HTERT RPE-1 (cell line): Measurements from ENCODE around the gene METRNL.
"Not testable (repeated sequence)": the region's sequence is repeated elsewhere in the genome, so short reads cannot be mapped to it uniquely, and the experiment has no call there.

Source experiments
- in situ Hi-C: fragments of 300-500 bp; cut with MboI; formaldehyde crosslinking; loops from 4 replicates; pipeline ENCODE4 v1.14.3; 2020; ENCODE audit warnings: low sequenced_read_pairs

Gene METRNL

DNA sequence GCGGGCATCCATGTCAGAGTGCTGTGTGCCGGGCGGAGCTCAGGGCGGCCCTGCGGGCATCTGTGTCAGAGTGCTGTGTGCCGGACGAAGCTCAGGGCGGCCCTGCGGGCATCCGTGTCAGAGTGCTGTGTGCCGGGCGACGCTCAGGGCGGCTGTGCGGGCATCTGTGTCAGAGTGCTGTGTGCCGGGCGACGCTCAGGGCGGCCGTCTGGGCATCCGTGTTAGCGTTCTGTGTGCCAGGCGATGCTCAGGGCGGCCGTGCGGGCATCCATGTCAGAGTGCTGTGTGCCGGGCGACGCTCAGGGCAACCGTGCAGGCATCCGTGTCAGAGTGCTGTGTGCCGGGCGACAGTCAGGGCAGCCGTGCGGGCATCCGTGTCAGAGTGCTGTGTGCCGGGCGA, 55.0 kb downstream of the METRNL start:
- in situ Hi-C loops: not testable (repeated sequence)

GRCh38 chr17:83135692-83136091, 56.3 kb downstream of the METRNL start:
- in situ Hi-C loops: no loop called here

GRCh38 chr17:83136156-83136555, 56.7 kb downstream of the METRNL start:
- in situ Hi-C loops: no loop called here

DNA sequence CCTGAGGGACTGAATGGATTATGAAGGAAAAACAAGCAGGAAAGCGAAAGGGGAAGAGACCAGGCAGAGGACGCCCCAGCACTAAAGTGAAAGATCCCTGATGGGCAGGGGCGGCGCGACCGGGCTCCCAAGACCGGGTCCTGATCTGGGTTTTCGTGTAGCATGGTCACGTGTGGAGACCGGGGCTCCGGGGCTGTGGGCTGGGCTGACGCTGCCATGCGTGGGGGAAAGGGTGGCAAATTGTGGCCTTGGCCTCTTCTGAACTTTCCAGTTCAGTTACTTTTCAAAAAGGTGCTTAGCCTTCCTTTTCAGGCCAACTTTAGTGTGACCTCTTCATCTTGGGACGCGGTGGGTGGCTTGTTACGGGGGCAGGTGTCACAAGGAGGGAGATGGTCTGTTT, 57.5 kb downstream of the METRNL start:
- in situ Hi-C loops: no loop called here

GRCh38 chr17:83137523-83137922, 58.1 kb downstream of the METRNL start:
- in situ Hi-C loops: no loop called here

GRCh38 chr17:83138820-83139219, 59.4 kb downstream of the METRNL start:
- in situ Hi-C loops: no loop called here

DNA sequence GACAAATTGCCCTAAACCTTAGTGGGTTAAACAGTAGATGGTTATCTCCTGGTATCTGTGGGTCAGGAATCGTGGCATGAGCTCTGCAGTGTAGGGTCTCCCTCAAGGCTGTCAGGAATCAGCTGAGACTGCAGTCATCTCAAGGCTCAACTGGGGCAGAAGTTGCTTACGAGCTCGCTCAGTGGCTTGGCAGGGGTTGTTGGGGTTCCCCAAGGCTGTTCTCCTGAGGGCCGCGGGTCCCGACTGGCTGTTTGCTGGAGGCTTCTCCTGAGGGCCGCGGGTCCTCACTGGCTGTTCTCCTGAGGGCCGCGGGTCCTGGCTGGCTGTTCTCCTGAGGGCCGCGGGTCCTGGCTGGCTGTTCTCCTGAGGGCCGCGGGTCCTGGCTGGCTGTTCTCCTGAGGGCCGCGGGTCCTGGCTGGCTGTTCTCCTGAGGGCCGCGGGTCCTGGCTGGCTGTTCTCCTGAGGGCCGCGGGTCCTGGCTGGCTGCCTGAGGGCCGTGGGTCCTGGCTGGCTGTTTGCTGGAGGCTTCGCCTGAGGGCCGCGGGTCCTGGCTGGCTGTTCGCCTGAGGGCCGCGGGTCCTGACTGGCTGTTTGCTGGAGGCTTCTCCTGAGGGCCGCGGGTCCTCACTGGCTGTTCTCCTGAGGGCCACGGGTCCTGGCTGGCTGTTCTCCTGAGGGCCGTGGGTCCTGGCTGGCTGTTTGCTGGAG, 60.3 kb downstream of the METRNL start:
- in situ Hi-C loops: not testable (repeated sequence)

- in situ Hi-C loops: not testable (repeated sequence)
Observed at GRCh38 chr17:83140249-83140566, 60.8 kb downstream of the METRNL start.

- in situ Hi-C loops: no loop called here
Observed at GRCh38 chr17:83142619-83143018, 63.2 kb downstream of the METRNL start.

DNA sequence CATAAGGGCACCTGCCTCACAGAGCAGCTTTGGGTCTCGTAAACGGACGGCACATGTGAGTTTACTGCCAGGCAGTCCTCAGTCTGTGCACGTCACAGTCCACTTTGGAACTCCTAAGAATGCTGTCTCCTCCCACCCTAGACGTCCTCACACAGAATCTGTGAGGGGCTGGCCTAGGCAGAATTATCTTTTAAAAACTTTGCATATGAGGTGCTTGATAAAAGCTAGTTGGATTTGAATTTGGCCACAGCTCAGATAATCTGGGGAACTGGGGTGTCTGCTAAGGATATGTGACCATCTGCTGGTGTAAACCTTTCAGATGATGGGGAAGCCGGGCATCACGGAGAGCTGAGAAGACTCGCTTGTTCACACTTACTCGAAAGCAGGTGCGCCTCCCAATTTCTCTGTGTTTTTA, 64.4 kb downstream of the METRNL start:
- in situ Hi-C loops: no loop called here
